ENCODE results near the gene SEC63. TPM values are rescaled to one million over a fixed set of nuclear protein-coding genes. Genes with fewer than 3 reads are reported as not detected.

The SEC63 gene
- total RNA-seq, 1 experiment from 2014 or later = 11.0 TPM

DNA sequence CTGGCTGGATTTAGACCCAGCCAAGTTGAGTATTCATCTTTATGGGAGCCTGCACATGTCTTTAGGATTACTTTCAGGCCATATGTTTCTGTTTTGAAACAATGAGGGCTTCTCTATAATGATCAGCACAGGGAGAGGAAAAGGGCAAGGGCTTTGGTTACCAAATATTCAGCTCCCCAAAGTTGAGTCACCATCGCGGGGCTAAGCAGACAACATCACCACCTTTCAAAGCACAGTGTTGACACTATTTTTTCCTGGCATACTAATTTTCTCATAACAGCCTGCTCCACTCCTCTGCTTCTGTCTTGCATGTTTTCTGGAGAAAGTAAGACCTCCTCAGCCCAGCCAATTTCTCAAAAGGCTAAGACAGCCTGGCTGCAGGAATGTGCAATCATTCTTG lies 138.8 kb downstream of the SEC63 start:
- DNase-seq (ENCODE audit: low read depth) = no peak

GRCh38 chr6:107818272-107818671 lies 139.7 kb downstream of the SEC63 start:
- no peak for DNase-seq (ENCODE audit: low read depth)

GRCh38 chr6:107817784-107818183 lies 140.2 kb downstream of the SEC63 start:
- DNase-seq (ENCODE audit: low read depth) = no peak

Other genes starting within 250 kb of the SEC63 start
- gene SCML4, start 133.9 kb downstream of the SEC63 start, total RNA-seq (2014; rRNA removed; shearing (Covaris generic)) = not detected in 2 replicates
- gene OSTM1, start 116.5 kb upstream of the SEC63 start, total RNA-seq (2014; rRNA removed; shearing (Covaris generic)) = 29.5 and 41.1 TPM in 2 replicates
- gene NR2E1, start 207.8 kb upstream of the SEC63 start, total RNA-seq (2014; rRNA removed; shearing (Covaris generic)) = 1.6 and 2.1 TPM in 2 replicates